ENCODE data around the gene FAM162A.
"Not testable (repeated sequence)": the region's sequence is repeated elsewhere in the genome, so short reads cannot be mapped to it uniquely, and the experiment has no call there.

FAM162A gene

DNA sequence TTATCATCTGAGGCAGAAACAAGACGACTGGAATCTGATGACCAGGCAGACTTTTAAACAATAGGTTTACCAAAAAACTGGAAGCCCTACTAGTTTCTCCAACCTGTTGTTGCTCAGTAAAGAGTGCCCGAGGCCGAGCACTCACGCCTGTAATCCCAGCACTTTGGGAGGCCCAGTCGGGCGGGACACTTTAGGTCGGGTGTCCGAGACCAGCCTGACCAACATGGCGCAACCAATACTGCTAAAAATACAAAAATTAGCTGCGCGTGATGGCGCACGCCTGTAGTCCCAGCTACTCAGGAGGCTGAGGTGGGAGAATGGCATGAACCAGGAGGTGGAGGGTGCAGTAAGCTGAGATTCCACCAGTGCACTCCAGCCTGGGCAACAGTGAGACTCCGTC, 33.0 kb downstream of the FAM162A start:
- DNase-seq (ENCODE audit: low spot score), result no peak

- no peak for DNase-seq (ENCODE audit: low spot score)
Observed at GRCh38 chr3:122421101-122421500, 37.1 kb downstream of the FAM162A start.

GRCh38 chr3:122421836-122422235, 37.9 kb downstream of the FAM162A start:
- no peak for DNase-seq (ENCODE audit: low spot score)

- DNase-seq (ENCODE audit: low spot score), result no peak
Observed at GRCh38 chr3:122427857-122428471, 44.0 kb downstream of the FAM162A start.

GRCh38 chr3:122430371-122430770, 46.4 kb downstream of the FAM162A start:
- DNase-seq (ENCODE audit: low spot score), result no peak

- DNase-seq (ENCODE audit: low spot score), result no peak
Observed at GRCh38 chr3:122435950-122436349, 52.0 kb downstream of the FAM162A start.

DNA sequence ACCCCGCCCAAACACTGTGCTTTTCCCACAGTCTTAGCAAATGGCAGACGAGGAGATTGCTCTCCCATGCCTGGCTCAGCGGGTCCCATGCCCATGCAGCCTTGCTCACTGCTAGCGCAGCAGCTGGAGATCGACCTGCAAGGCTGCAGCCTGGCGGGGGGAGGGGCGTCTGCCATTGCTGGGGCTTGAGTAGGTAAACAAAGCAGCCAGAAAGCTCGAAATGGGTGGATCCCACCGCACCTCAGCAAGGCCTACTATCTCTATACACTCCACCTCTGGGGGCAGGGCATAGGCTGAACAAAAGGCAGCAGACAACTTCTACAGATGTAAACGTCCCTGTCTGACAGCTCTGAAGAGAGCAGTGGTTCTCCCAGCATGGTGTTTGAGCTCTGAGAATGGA, 59.1 kb downstream of the FAM162A start:
- no peak for DNase-seq (ENCODE audit: low spot score)

DNA sequence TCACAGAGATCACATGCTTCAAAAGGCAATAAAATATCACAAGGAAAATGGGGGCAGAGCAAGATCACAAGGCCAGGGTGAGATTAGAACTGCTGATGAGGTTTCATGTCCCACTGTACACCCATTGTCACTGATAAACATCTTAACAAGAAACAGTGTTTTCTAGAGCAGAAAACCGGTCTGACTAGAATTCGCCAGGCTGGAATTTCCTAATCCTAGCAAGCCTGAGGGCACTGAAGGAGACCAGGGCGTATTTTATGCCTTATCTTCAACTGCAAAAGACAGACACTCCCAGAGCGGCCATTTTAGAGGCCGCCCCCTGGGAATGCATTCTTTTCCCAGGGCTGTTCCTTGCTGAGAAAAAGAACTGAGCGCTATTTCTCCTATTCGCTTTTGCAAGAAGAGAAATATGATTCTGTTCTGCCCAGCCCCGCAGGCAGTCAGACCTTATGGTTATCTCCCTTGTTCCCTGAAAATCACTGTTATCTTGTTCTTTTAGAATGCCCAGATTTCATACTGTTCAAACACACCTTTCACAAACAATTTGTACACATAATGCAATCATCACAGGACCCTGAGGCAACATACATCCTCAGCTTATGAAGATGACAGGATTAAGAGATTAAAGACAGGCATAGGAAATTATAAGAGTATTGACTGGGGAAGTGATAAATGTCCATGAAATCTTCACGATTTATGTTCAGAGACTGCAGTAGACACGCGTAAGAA, 59.9 kb downstream of the FAM162A start:
- not testable (repeated sequence) for DNase-seq (ENCODE audit: low spot score)

DNA sequence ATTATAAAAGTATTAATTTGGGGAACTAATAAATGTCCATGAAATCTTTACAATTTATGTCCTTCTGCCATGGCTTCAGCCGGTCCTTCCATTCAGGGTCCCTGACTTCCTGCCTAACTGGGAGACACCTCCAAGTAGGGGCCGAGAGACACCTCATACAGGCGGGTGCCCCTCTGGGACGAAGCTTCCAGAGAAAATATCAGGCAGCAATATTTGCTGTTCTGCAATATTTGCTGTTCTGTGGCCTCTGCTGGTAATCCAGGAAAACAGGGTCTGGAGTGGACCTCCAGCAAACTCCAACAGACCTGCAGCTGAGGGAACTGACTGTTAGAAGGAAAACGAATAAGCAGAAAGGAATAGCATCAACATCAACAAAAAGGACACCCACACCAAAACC, 60.5 kb downstream of the FAM162A start:
- not testable (repeated sequence) for DNase-seq (ENCODE audit: low spot score)

DNA sequence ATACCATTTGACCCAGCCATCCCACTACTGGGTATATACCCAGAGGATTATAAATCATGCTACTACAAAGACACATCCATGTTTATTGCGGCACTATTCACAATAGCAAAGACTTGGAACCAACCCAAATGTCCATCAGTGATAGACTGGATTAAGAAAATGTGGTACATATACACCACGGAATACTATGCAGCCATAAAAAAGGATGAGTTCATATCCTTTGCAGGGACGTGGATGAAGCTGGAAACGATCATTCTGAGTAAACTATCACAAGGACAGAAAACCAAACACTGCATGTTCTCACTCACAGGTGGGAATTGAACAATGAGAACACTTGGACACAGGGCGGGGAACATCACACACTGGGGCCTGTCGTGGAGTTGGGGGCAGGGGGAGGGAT, 64.2 kb downstream of the FAM162A start:
- not testable (repeated sequence) for DNase-seq (ENCODE audit: low spot score)

- DNase-seq (ENCODE audit: low spot score), result no peak
Observed at GRCh38 chr3:122451371-122451770, 67.4 kb downstream of the FAM162A start.

DNA sequence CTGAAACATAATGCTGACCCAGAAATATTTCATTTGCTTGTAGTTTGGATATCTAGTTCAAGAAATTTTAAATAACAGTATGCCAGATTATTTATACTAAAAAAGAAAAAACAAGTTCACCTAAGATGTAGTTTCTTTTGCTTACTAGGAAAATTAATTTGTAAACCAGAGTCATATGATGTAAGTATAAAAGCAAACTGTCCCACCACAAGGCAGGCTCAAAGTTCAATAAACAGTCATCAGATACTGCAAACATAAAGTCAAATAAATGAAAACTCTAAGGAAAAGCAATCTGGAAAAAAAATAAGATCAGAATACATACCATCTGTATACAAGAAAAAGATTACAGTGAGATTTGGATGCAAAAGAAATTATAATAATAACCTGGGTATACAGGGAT, 72.1 kb downstream of the FAM162A start:
- no peak for DNase-seq (ENCODE audit: low spot score)

- no peak for DNase-seq (ENCODE audit: low spot score)
Observed at GRCh38 chr3:122457706-122458105, 73.7 kb downstream of the FAM162A start.

DNA sequence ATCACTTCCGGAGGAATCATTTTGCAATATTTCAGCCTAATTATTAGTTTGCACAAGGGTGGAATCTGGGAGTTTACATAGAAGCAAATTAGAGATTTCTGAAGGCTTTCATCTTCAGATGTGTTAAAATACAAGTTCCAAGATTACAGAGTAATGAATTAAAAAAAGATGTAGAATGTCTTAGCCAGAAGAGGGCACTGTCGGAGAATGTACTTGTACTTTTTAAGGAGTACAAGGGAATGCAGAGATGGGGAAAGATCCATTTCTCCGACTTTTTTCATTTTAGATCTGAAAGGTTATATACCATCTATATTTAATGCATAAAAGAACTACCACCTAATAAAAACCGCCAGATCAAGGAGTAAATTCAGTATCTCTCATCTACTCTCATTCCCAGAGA, 75.0 kb downstream of the FAM162A start:
- peak; percentile 51 for DNase-seq (ENCODE audit: low spot score)

GRCh38 chr3:122461806-122462205, 77.8 kb downstream of the FAM162A start:
- no peak for DNase-seq (ENCODE audit: low spot score)
